Measurements from ENCODE around the gene CGB7.

- no peak for TF ChIP-seq CTCF (IDR thresholded peaks at IDR 0.05)
- no peak for TF ChIP-seq ZFX (IDR thresholded peaks at IDR 0.05; ENCODE audit: borderline replicate concordance)
Measured at GRCh38 chr19:49020342-49020741, 37.2 kb downstream of the CGB7 start.
